Measurements from ENCODE around the gene MED17.

DNA sequence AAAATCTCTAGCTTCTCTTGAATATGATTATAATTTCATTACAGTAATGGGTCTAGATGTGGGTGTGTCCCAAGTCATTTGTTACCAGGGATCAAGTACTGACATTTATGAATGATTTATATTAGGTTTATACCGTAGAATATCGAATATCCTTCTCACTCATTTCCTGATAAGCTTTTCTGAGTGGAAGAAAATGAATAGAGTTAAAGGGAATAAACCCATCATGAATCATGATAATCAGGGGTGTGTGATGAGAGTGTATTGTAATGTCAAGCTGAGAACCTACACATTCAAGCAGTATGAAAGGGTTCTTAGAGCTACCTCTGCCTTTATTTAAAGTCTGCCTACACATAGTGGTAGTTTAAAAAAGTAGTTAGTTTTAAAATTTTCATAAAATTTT is 17.3 kb downstream of the MED17 start:
- TF ChIP-seq, protein P1, sequence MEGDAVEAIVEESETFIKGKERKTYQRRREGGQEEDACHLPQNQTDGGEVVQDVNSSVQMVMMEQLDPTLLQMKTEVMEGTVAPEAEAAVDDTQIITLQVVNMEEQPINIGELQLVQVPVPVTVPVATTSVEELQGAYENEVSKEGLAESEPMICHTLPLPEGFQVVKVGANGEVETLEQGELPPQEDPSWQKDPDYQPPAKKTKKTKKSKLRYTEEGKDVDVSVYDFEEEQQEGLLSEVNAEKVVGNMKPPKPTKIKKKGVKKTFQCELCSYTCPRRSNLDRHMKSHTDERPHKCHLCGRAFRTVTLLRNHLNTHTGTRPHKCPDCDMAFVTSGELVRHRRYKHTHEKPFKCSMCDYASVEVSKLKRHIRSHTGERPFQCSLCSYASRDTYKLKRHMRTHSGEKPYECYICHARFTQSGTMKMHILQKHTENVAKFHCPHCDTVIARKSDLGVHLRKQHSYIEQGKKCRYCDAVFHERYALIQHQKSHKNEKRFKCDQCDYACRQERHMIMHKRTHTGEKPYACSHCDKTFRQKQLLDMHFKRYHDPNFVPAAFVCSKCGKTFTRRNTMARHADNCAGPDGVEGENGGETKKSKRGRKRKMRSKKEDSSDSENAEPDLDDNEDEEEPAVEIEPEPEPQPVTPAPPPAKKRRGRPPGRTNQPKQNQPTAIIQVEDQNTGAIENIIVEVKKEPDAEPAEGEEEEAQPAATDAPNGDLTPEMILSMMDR (IDR thresholded peaks at IDR 0.05): no peak
- TF ChIP-seq POLR2A (IDR thresholded peaks at IDR 0.05): no peak

Data from right lobe of liver (tissue), 4 donors.